Endothelial cell of umbilical vein (primary cell): ENCODE results near the gene SS18L1. TPM values are rescaled to one million over a fixed set of nuclear protein-coding genes. Genes with fewer than 3 reads are reported as not detected.
A peak's percentile ranks its signal among the peaks of the same experiment; 100 is the strongest.

Experiments used
- BruUV-seq: library from RNA; stranded (reverse); fragments of 400-500 nt; replicated peaks from 2 replicates; lab custom pipeline; 2021; lab: Mats Ljungman, UMichigan
- CTCF ChIA-PET: fragments of 300-600, 350-600 bp; sonication (Branson Sonifier 250); formaldehyde crosslinking; loops from one replicate; lab custom pipeline; 2021; ENCODE audit warnings: antibody characterized with exemption, inconsistent platforms; lab: Charles Lee
- POLR2A ChIA-PET: fragments of 300-600, 350-600 bp; sonication (Branson Sonifier 250); formaldehyde crosslinking; loops from one replicate; lab custom pipeline; 2021; ENCODE audit warnings: antibody characterized with exemption, inconsistent platforms; lab: Charles Lee
- DNase-seq: peaks from one replicate; pipeline ENCODE4 v3.0.0-alpha.2; 2011; ENCODE audit warnings: low read depth, low spot score
- FAIRE-seq: peaks from 2 replicates; lab custom pipeline; 2011; peaks lifted over from hg19 to GRCh38; lab: Jason Lieb, UNC
- H2AFZ ChIP-seq: 2 replicates; pipeline ENCODE4 v1.6.0; 2012; ENCODE audit warnings: low read depth, low read length, control low read depth, inconsistent platforms
- H3K27ac ChIP-seq: 2 replicates; pipeline ENCODE4 v1.5.1; 2011; ENCODE audit warnings: low read depth, mild to moderate bottlenecking, control low read depth, low read length, moderate library complexity; ENCODE audit not compliant: insufficient read depth
- H3K27me3 ChIP-seq, 2 experiments: 2 replicates each; pipeline versions ENCODE4 v1.6.0 to v1.6.1; 2011; ENCODE audit warnings: low read length in 2 of 2, mixed read lengths in 1 of 2; ENCODE audit not compliant: control insufficient read depth in 2 of 2, insufficient read depth in 2 of 2
- H3K36me3 ChIP-seq, 2 experiments: 2 replicates in 1 of 2; 3 replicates in 1 of 2; pipeline ENCODE4 v1.5.1; 2011; ENCODE audit warnings: low read length in 2 of 2, mild to moderate bottlenecking in 1 of 2, moderate library complexity in 1 of 2; ENCODE audit not compliant: control insufficient read depth in 2 of 2, insufficient read depth in 2 of 2; ENCODE audit errors: extremely low read depth in 1 of 2
- H3K4me1 ChIP-seq: 3 replicates; pipeline ENCODE4 v1.5.1; 2011; ENCODE audit warnings: mild to moderate bottlenecking, low read length; ENCODE audit not compliant: control insufficient read depth, insufficient read depth; ENCODE audit errors: extremely low read depth
- H3K4me2 ChIP-seq: 2 replicates; pipeline ENCODE4 v1.6.1; 2011; ENCODE audit warnings: low read length, control low read depth, mixed read lengths; ENCODE audit not compliant: insufficient read depth
- H3K4me3 ChIP-seq, 3 experiments: fragments of 200-600 bp in 1 of 3; sonication (generic), shearing (Covaris generic) in 1 of 3; replicated peaks in 1 of 3; 2 replicates each; pipeline ENCODE4 v1.5.1; 2011 to 2016; ENCODE audit warnings: control low read depth in 3 of 3, low read length in 3 of 3, mild to moderate bottlenecking in 2 of 3, inconsistent platforms in 1 of 3, low read depth in 1 of 3, moderate library complexity in 1 of 3; ENCODE audit not compliant: insufficient read depth in 1 of 3
- H3K79me2 ChIP-seq: 2 replicates; pipeline ENCODE4 v1.6.0; 2012; ENCODE audit warnings: low read length, inconsistent platforms; ENCODE audit not compliant: control insufficient read depth, insufficient read depth
- H3K9ac ChIP-seq: replicated peaks from 2 replicates; pipeline ENCODE3; 2011; ENCODE audit warnings: low read length, control low read depth; ENCODE audit not compliant: insufficient read depth; ENCODE audit errors: extremely low read depth
- H3K9me1 ChIP-seq: replicated peaks from 3 replicates; pipeline ENCODE4 v1.6.0; 2011; ENCODE audit warnings: mild to moderate bottlenecking, low read length; ENCODE audit not compliant: control insufficient read depth, insufficient read depth; ENCODE audit errors: extremely low read depth
- H3K9me3 ChIP-seq: replicated peaks from 2 replicates; pipeline ENCODE4 v1.5.1; 2012; ENCODE audit warnings: low read length, inconsistent platforms; ENCODE audit not compliant: control insufficient read depth, insufficient read depth
- H4K20me1 ChIP-seq: replicated peaks from 2 replicates; pipeline ENCODE3; 2011; ENCODE audit warnings: mild to moderate bottlenecking, low read length; ENCODE audit not compliant: control insufficient read depth, insufficient read depth; ENCODE audit errors: extremely low read depth
- CTCF ChIP-seq, 2 donors: IDR thresholded peaks; 1 replicate in 1 of 2; 2 replicates in 1 of 2; pipeline ENCODE4 v1.5.1; 2011; ENCODE audit warnings: low read length in 2 of 2, mild to moderate bottlenecking in 2 of 2, moderate library complexity in 2 of 2, control low read depth in 1 of 2, inconsistent platforms in 1 of 2, low read depth in 1 of 2; ENCODE audit not compliant: insufficient read depth in 1 of 2; ENCODE audit errors: extremely low read depth in 1 of 2
- EZH2 ChIP-seq: IDR thresholded peaks from 2 replicates; pipeline ENCODE4 v1.6.1; 2012; ENCODE audit warnings: borderline replicate concordance, low read depth, mild to moderate bottlenecking, moderate library complexity, low read length, inconsistent platforms; ENCODE audit not compliant: severe bottlenecking
- FOS ChIP-seq: IDR thresholded peaks from 2 replicates; pipeline ENCODE4 v1.6.1; 2011; ENCODE audit warnings: mild to moderate bottlenecking, low read length, moderate library complexity, borderline replicate concordance; ENCODE audit not compliant: insufficient read depth
- GATA2 ChIP-seq: IDR thresholded peaks from 2 replicates; pipeline ENCODE4 v1.7.0; 2011; ENCODE audit warnings: low read depth, mild to moderate bottlenecking, moderate library complexity, mixed read lengths, low read length; ENCODE audit not compliant: insufficient read length, insufficient read depth
- JUN ChIP-seq: IDR thresholded peaks from 2 replicates; pipeline ENCODE4 v1.6.1; 2011; ENCODE audit warnings: borderline replicate concordance, low read depth; ENCODE audit not compliant: insufficient read length, insufficient read depth
- MAX ChIP-seq: IDR thresholded peaks from 2 replicates; pipeline ENCODE4 v1.6.1; 2011; ENCODE audit not compliant: insufficient read depth, insufficient read length
- MYC ChIP-seq: IDR thresholded peaks from one replicate; pipeline ENCODE4 v1.6.1; 2011; ENCODE audit warnings: mild to moderate bottlenecking, low read depth, low read length
- POLR2A ChIP-seq: IDR thresholded peaks from 2 replicates; pipeline ENCODE4 v1.6.1; 2012; ENCODE audit warnings: low read depth, mild to moderate bottlenecking, control low read depth, low read length
- POLR2AphosphoS5 ChIP-seq: IDR thresholded peaks from 2 replicates; pipeline ENCODE4 v1.6.1; 2012; ENCODE audit warnings: low read depth, mild to moderate bottlenecking, control low read depth, low read length, moderate library complexity; ENCODE audit not compliant: insufficient read depth
- dilution Hi-C: fragments of 300-500 bp; cut with MboI; formaldehyde crosslinking; loops from one replicate; pipeline ENCODE4 v1.15.0; 2019; ENCODE audit warnings: low sequenced_read_pairs; ENCODE audit not compliant: extremely low pct_ligation_motif_present
- intact Hi-C: fragments of 100-400 bp; cut with micrococcal nuclease; formaldehyde crosslinking; loops from one replicate; pipeline ENCODE4 v1.10.0; 2022
- polyA plus RNA-seq, 4 experiments: library from polyadenylated mRNA; depleted of rRNA in 3 of 4; stranded (reverse) in 3 of 4; unstranded in 1 of 4; fragments of >200 nt; gene quantifications; 2 replicates each; pipeline versions ENCODE4 v1.2.1 to v1.2.3, GENCODE V29; 2011 to 2012; ENCODE audit warnings: missing spikeins in 1 of 4
- total RNA-seq: library from RNA; stranded (reverse); gene quantifications from 2 replicates; pipeline ENCODE4 v1.2.3, GENCODE V29; 2021

SS18L1 gene
- total and polyA plus RNA-seq, 2 donors (not counting 3 experiments of a cell fraction or from before 2014, with no cell fraction given): 15.4 to 21.7 TPM

GRCh38 chr20:62122654-62123449, 20.7 kb upstream of the SS18L1 start:
- DNase-seq: peak; percentile 11
- Histone ChIP-seq H3K9me3 (no peaks in the 10 kb centered on the region), H3K36me3 (peaks cover 9 to 22% of the 10 kb centered on the region in 2 experiments), H3K27ac (peak overlapping the region; percentile 22), H3K9me1 (no peaks in the 10 kb centered on the region), H3K79me2 (peaks cover 16% of the 10 kb centered on the region), H3K9ac (peak overlapping the region; percentile 57), H3K4me3 (peak overlapping the region; percentile 56 to 76 (median 65)), H3K27me3 (peaks cover 7% of the 10 kb centered on the region in 2 experiments), H4K20me1 (no peaks in the 10 kb centered on the region), H3K4me1 (peaks cover 11% of the 10 kb centered on the region), H2AFZ (peak overlapping the region; percentile 88), H3K4me2 (peak overlapping the region; percentile 79)
- TF ChIP-seq EZH2: no peak
- TF ChIP-seq MYC: no peak
- TF ChIP-seq POLR2AphosphoS5: no peak
- no peak for TF ChIP-seq CTCF (IDR thresholded peaks at IDR 0.05; ENCODE audit: extremely low read depth in 1 of 2, insufficient read depth in 1 of 2, low read depth in 1 of 2, low read length in 2 of 2)
- no peak for TF ChIP-seq JUN
- no peak for TF ChIP-seq POLR2A
- TF ChIP-seq GATA2: no peak
- TF ChIP-seq MAX: no peak
- TF ChIP-seq FOS: no peak
- dilution Hi-C loops (no loop called here), intact Hi-C loops (loop anchor here (1.0 to 5.0 kb wide), 4 partner anchors 20 to 111 kb away; partner anchors contain the start of genes PSMA7 and SS18L1)
- ChIA-PET CTCF (interaction anchor here (0.9 to 3.1 kb wide), 5 partner anchors 12 to 112 kb away, joined by 3 to 22 read pairs (median 10); no protein-coding TSS in a partner anchor), POLR2A (interaction anchor here (0.5 to 2.0 kb wide), 3 partner anchors 27 to 501 kb away, joined by 3 to 18 read pairs (median 3); partner anchors contain the start of gene TAF4)
- peak; percentile 52 for FAIRE-seq
- no TSS peak for BruUV-seq
